Measurements from ENCODE around the gene PLD1.

- TF ChIP-seq CTCF (IDR thresholded peaks at IDR 0.05) (no peak), POLR2A (IDR thresholded peaks at IDR 0.05) (no peak), POLR2AphosphoS5 (IDR thresholded peaks at IDR 0.05) (no peak)
Observed at GRCh38 chr3:171660188-171660587, 150.1 kb downstream of the PLD1 start.

Data from transverse colon (tissue), 4 donors.